Aorta (tissue), 5 donors: ENCODE measurements around the gene PACS1. TPM values are rescaled to one million over a fixed set of nuclear protein-coding genes. Genes with fewer than 3 reads are reported as not detected.

ENCODE experiments used
- ATAC-seq: fragments of 200-7000 bp; cut with Tn5 transposase; one replicate; pipeline ENCODE4 v1.9.1; 2022; ENCODE audit warnings: moderate library complexity; ENCODE audit not compliant: low FRiP score
- DNase-seq, 2 donors: peaks; one replicate each; pipeline ENCODE4 v3.0.0-alpha.2; 2020
- H3K27ac ChIP-seq, 2 donors: one replicate each; pipeline ENCODE4 v1.5.1; 2013; ENCODE audit warnings: low read length in 2 of 2, mild to moderate bottlenecking in 2 of 2, moderate library complexity in 2 of 2, control low read depth in 1 of 2, inconsistent platforms in 1 of 2, low read depth in 1 of 2
- H3K27me3 ChIP-seq, 2 donors: one replicate each; pipeline ENCODE4 v1.6.1; 2013; ENCODE audit warnings: control low read depth in 1 of 2, low read length in 1 of 2, mild to moderate bottlenecking in 1 of 2, moderate library complexity in 1 of 2; ENCODE audit not compliant: insufficient read depth in 2 of 2, control insufficient read depth in 1 of 2
- H3K36me3 ChIP-seq, 2 donors: one replicate each; pipeline ENCODE4 v1.6.1; 2013; ENCODE audit warnings: control low read depth in 1 of 2, low read length in 1 of 2, mild to moderate bottlenecking in 1 of 2; ENCODE audit not compliant: insufficient read depth in 2 of 2, control insufficient read depth in 1 of 2
- H3K4me1 ChIP-seq, 2 donors: one replicate each; pipeline ENCODE4 v1.6.1; 2013; ENCODE audit warnings: low read length in 2 of 2, control low read depth in 1 of 2, mild to moderate bottlenecking in 1 of 2, moderate library complexity in 1 of 2; ENCODE audit not compliant: insufficient read depth in 2 of 2, control insufficient read depth in 1 of 2
- H3K4me3 ChIP-seq, 2 donors: one replicate each; pipeline ENCODE4 v1.5.1; 2013; ENCODE audit warnings: low read length in 2 of 2, control low read depth in 1 of 2, mild to moderate bottlenecking in 1 of 2
- H3K9me3 ChIP-seq: one replicate; pipeline ENCODE4 v1.6.1; 2013; ENCODE audit warnings: mild to moderate bottlenecking, low read length; ENCODE audit not compliant: control insufficient read depth
- WGBS, 2 donors: extraction: QIAGEN DNeasy Blood & Tissue Kit; methylation state at CpG; one replicate each; pipeline ENCODE4 v1.1.7; 2013; 5-methylcytosine and 5-hydroxymethylcytosine counted together
- intact Hi-C, 2 donors: fragments of 100-400 bp; cut with DNase I; formaldehyde crosslinking; loops; one replicate each; pipeline versions ENCODE4 v1.14.2 to v1.15.0; 2022
- polyA plus RNA-seq, 2 donors: library from polyadenylated mRNA; stranded (reverse); fragments of 200-250 nt; gene quantifications; one replicate each; pipeline ENCODE4 v1.2.3, GENCODE V29; 2013
- total RNA-seq, 2 donors: library from RNA; stranded (reverse); fragmentation: NEBNext Ultra II Directional; extraction: Animal tissue kit (Norgen Biotek cat#: 25700); gene quantifications; one replicate each; pipeline ENCODE4 v1.2.1, GENCODE V29; 2021
- donor health status: healthy with polysubstance abuse.
- donor health status: Bipolar disorder and iron deficiency.
- donor health status: DM: no; HTN: no; CAD: no.
- donor health status: DM: no; HTN: no; CAD: no.
- donor health status: DM: yes; HTN: yes; CAD: no.

The PACS1 gene
- total and polyA plus RNA-seq, 4 donors, result 16.2 to 119 (median 59.1) TPM

GRCh38 chr11:66118847-66119246 lies 48.8 kb downstream of the PACS1 start:
- Histone ChIP-seq H3K4me3 (no peak overlapping the region), H3K36me3 (no peaks in the 10 kb centered on the region), H3K4me1 (peaks cover 0 to 6% of the 10 kb centered on the region in 2 donors), H3K9me3 (no peaks in the 10 kb centered on the region), H3K27me3 (no peaks in the 10 kb centered on the region), H3K27ac (no peak overlapping the region)
- intact Hi-C loops, result no loop called here
- ATAC-seq, result no peak
- WGBS, 2 donors, result 62 to 66% methylated on average over 3 of the region's 3 CpGs
- no peak for DNase-seq

GRCh38 chr11:66119348-66120133 lies 49.5 kb downstream of the PACS1 start:
- intact Hi-C loops, result no loop called here
- peaks cover 0 to 6% of the 10 kb centered on the region in 2 donors for H3K4me1 ChIP-seq
- no peak for ATAC-seq
- no peaks in the 10 kb centered on the region for H3K27me3 ChIP-seq
- H3K36me3 ChIP-seq, result no peaks in the 10 kb centered on the region
- H3K9me3 ChIP-seq, result no peaks in the 10 kb centered on the region
- 26 to 33% methylated on average over 5 of the region's 5 CpGs for WGBS, 2 donors
- DNase-seq, result no peak
- H3K27ac ChIP-seq, result no peak overlapping the region
- no peak overlapping the region for H3K4me3 ChIP-seq

- H3K27me3 ChIP-seq, result no peaks in the 10 kb centered on the region
- no peak for DNase-seq
- H3K27ac ChIP-seq, result no peak overlapping the region
- H3K4me1 ChIP-seq, result no peaks in the 10 kb centered on the region
- ATAC-seq, result no peak
- no peaks in the 10 kb centered on the region for H3K36me3 ChIP-seq
- intact Hi-C loops, result no loop called here
- H3K4me3 ChIP-seq, result no peak overlapping the region
- H3K9me3 ChIP-seq, result no peaks in the 10 kb centered on the region
- 60% methylated on average over 2 of the region's 2 CpGs for WGBS, 2 donors
Observed at GRCh38 chr11:66121466-66121865, 51.4 kb downstream of the PACS1 start.

GRCh38 chr11:66123902-66124301 lies 53.8 kb downstream of the PACS1 start:
- Histone ChIP-seq H3K4me3 (no peak overlapping the region), H3K27me3 (no peaks in the 10 kb centered on the region), H3K36me3 (no peaks in the 10 kb centered on the region), H3K27ac (no peak overlapping the region), H3K4me1 (no peaks in the 10 kb centered on the region), H3K9me3 (no peaks in the 10 kb centered on the region)
- 69 to 71% methylated on average over 6 of the region's 6 CpGs for WGBS, 2 donors
- intact Hi-C loops, result no loop called here
- ATAC-seq (no peak), DNase-seq (no peak)

GRCh38 chr11:66124564-66124963 lies 54.5 kb downstream of the PACS1 start:
- no peak for DNase-seq
- no peaks in the 10 kb centered on the region for H3K4me1 ChIP-seq
- intact Hi-C loops, result no loop called here

GRCh38 chr11:66126064-66126463 lies 56.0 kb downstream of the PACS1 start:
- H3K27ac ChIP-seq, result no peak overlapping the region
- H3K4me3 ChIP-seq, result no peak overlapping the region
- 77 to 83% methylated on average over 3 of the region's 3 CpGs for WGBS, 2 donors
- no peaks in the 10 kb centered on the region for H3K9me3 ChIP-seq
- ATAC-seq (no peak), DNase-seq (no peak)
- H3K4me1 ChIP-seq, result no peaks in the 10 kb centered on the region
- H3K36me3 ChIP-seq, result no peaks in the 10 kb centered on the region
- intact Hi-C loops, result no loop called here
- no peaks in the 10 kb centered on the region for H3K27me3 ChIP-seq

More at GRCh38 chr11:66124564-66124963, 54.5 kb downstream of the PACS1 start:
- WGBS, 2 donors, result 95% methylated on average over 3 of the region's 3 CpGs
- Histone ChIP-seq H3K27me3 (no peaks in the 10 kb centered on the region), H3K9me3 (no peaks in the 10 kb centered on the region), H3K27ac (no peak overlapping the region), H3K4me3 (no peak overlapping the region), H3K36me3 (no peaks in the 10 kb centered on the region)
- ATAC-seq, result no peak

- ATAC-seq, result peak; percentile 88
- no peaks in the 10 kb centered on the region for H3K9me3 ChIP-seq
- no peaks in the 10 kb centered on the region for H3K27me3 ChIP-seq
- H3K4me3 ChIP-seq, result no peak overlapping the region
- H3K4me1 ChIP-seq, result no peaks in the 10 kb centered on the region
- peak overlapping the region in 1 of 2 donors; percentile 84 for H3K27ac ChIP-seq
- intact Hi-C loops, result no loop called here
- H3K36me3 ChIP-seq, result no peaks in the 10 kb centered on the region
- peak in 1 of 2 donors; percentile 77 for DNase-seq
- 17 to 21% methylated on average over 14 of the region's 14 CpGs for WGBS, 2 donors
Observed at GRCh38 chr11:66126808-66127555, 56.9 kb downstream of the PACS1 start.

GRCh38 chr11:66130978-66131377 lies 60.9 kb downstream of the PACS1 start:
- WGBS, 2 donors, result 79 to 85% methylated on average over 3 of the region's 3 CpGs

More at GRCh38 chr11:66130978-66131377, 60.9 kb downstream of the PACS1 start:
- Histone ChIP-seq H3K9me3 (no peaks in the 10 kb centered on the region), H3K27ac (no peak overlapping the region), H3K4me3 (no peak overlapping the region), H3K36me3 (no peaks in the 10 kb centered on the region), H3K4me1 (no peaks in the 10 kb centered on the region), H3K27me3 (no peaks in the 10 kb centered on the region)
- DNase-seq (no peak), ATAC-seq (no peak)
- intact Hi-C loops, result loop anchor here in 1 of 2 donors (5.0 kb wide), 1 partner anchor 64 kb away; no protein-coding TSS in a partner anchor
